H1 (cell line): ENCODE results near the gene TOM1L2. TPM values are rescaled to one million over a fixed set of nuclear protein-coding genes. Genes with fewer than 3 reads are reported as not detected.

ENCODE experiments used
- CTCF ChIA-PET: fragments of 300-600 bp; sonication (Branson Sonifier 250); formaldehyde crosslinking; loops from one replicate; lab custom pipeline; 2021; ENCODE audit not compliant: partially characterized antibody; lab: Charles Lee
- POLR2A ChIA-PET: fragments of 300-600 bp; sonication (Branson Sonifier 250); formaldehyde crosslinking; loops from one replicate; lab custom pipeline; 2021; ENCODE audit warnings: inconsistent platforms; ENCODE audit not compliant: partially characterized antibody; lab: Charles Lee
- DNase-seq, 2 experiments: peaks; one replicate each; pipeline versions ENCODE4 v3.0.0 to v3.0.0-alpha.2; 2010 to 2022; ENCODE audit warnings: low spot score in 2 of 2, low read depth in 1 of 2, mixed read lengths in 1 of 2
- FAIRE-seq: peaks from 2 replicates; lab custom pipeline; 2011; peaks lifted over from hg19 to GRCh38; lab: Jason Lieb, UNC
- H2AFZ ChIP-seq: 2 replicates; pipeline ENCODE4 v1.8.1; 2012; ENCODE audit warnings: low read length, inconsistent platforms
- H2AK5ac ChIP-seq: 2 replicates; pipeline ENCODE4 v1.6.1; 2013; ENCODE audit warnings: low read depth, low read length
- H2BK120ac ChIP-seq: replicated peaks from 2 replicates; pipeline ENCODE3; 2013; ENCODE audit warnings: low read depth, low read length, inconsistent platforms
- H2BK12ac ChIP-seq: 2 replicates; pipeline ENCODE4 v1.6.1; 2013; ENCODE audit warnings: low read depth, low read length
- H2BK15ac ChIP-seq: 2 replicates; pipeline ENCODE4 v1.6.1; 2013; ENCODE audit warnings: low read length
- H2BK20ac ChIP-seq: 2 replicates; pipeline ENCODE4 v1.6.1; 2013; ENCODE audit warnings: low read length
- H2BK5ac ChIP-seq: 2 replicates; pipeline ENCODE4 v1.6.1; 2013; ENCODE audit warnings: low read depth, low read length
- H3K14ac ChIP-seq: 2 replicates; pipeline ENCODE4 v1.6.1; 2013; ENCODE audit warnings: inconsistent platforms; ENCODE audit not compliant: insufficient read length
- H3K18ac ChIP-seq: 2 replicates; pipeline ENCODE4 v1.6.1; 2013; ENCODE audit warnings: low read length; ENCODE audit errors: extremely low read depth
- H3K23ac ChIP-seq: 2 replicates; pipeline ENCODE4 v1.6.1; 2013; ENCODE audit warnings: inconsistent platforms; ENCODE audit not compliant: insufficient read length
- H3K23me2 ChIP-seq: 2 replicates; pipeline ENCODE4 v1.6.1; 2013; ENCODE audit warnings: low read depth, low read length
- H3K27ac ChIP-seq: 2 replicates; pipeline ENCODE4 v1.6.1; 2011; ENCODE audit warnings: low read depth, low read length, inconsistent platforms
- H3K27me3 ChIP-seq, 4 experiments: replicated peaks in 1 of 4; 1 replicate in 1 of 4; 2 replicates in 3 of 4; pipeline versions ENCODE4 v1.6.1 to v1.8.1; 2011 to 2013; ENCODE audit warnings: low read length in 3 of 4, mild to moderate bottlenecking in 3 of 4, inconsistent platforms in 2 of 4, mixed read lengths in 2 of 4, moderate library complexity in 1 of 4; ENCODE audit not compliant: control insufficient read depth in 3 of 4, insufficient read depth in 3 of 4; ENCODE audit errors: extremely low read depth in 1 of 4
- H3K36me3 ChIP-seq, 4 experiments: 2 replicates each; pipeline versions ENCODE4 v1.6.1 to v1.8.1; 2011 to 2013; ENCODE audit warnings: mild to moderate bottlenecking in 4 of 4, low read length in 3 of 4, moderate library complexity in 2 of 4, control low read depth in 1 of 4, inconsistent platforms in 1 of 4; ENCODE audit not compliant: insufficient read depth in 4 of 4, control insufficient read depth in 2 of 4
- H3K4ac ChIP-seq: replicated peaks from 2 replicates; pipeline ENCODE3; 2013; ENCODE audit warnings: low read length, low read depth, mixed read lengths, inconsistent platforms; ENCODE audit not compliant: insufficient read length
- H3K4me1 ChIP-seq, 4 experiments: replicated peaks in 1 of 4; 1 replicate in 1 of 4; 2 replicates in 3 of 4; pipeline versions ENCODE4 v1.6.1 to v1.8.1; 2011 to 2013; ENCODE audit warnings: low read length in 3 of 4, inconsistent platforms in 2 of 4, mixed read lengths in 1 of 4; ENCODE audit not compliant: insufficient read depth in 4 of 4, control insufficient read depth in 3 of 4
- H3K4me2 ChIP-seq, 2 experiments: 2 replicates each; pipeline versions ENCODE4 v1.6.1 to v1.8.1; 2011 to 2013; ENCODE audit warnings: low read depth in 2 of 2, low read length in 2 of 2, control low read depth in 1 of 2, inconsistent platforms in 1 of 2, mild to moderate bottlenecking in 1 of 2; ENCODE audit not compliant: insufficient read depth in 1 of 2
- H3K4me3 ChIP-seq, 4 experiments: fragments of 200-600, 300-600 bp in 1 of 4; sonication (generic), shearing (Covaris generic), sonication (Bioruptor Twin) in 1 of 4; 2 replicates each; pipeline versions ENCODE4 v1.5.1 to v1.8.1; 2011 to 2016; ENCODE audit warnings: low read length in 4 of 4, low read depth in 3 of 4, control low read depth in 2 of 4, inconsistent platforms in 2 of 4, mild to moderate bottlenecking in 2 of 4, mixed read lengths in 1 of 4, moderate library complexity in 1 of 4; ENCODE audit not compliant: insufficient read depth in 2 of 4; ENCODE audit errors: extremely low read depth in 1 of 4
- H3K56ac ChIP-seq: replicated peaks from 2 replicates; pipeline ENCODE3; 2013; ENCODE audit warnings: low read depth, mild to moderate bottlenecking, mixed read lengths, low read length, inconsistent platforms; ENCODE audit not compliant: insufficient read length
- H3K79me1 ChIP-seq: 2 replicates; pipeline ENCODE4 v1.6.1; 2013; ENCODE audit warnings: low read depth, low read length, control low read depth
- H3K79me2 ChIP-seq, 2 experiments: 2 replicates each; pipeline versions ENCODE4 v1.6.1 to v1.8.1; 2012 to 2013; ENCODE audit warnings: low read length in 2 of 2, mild to moderate bottlenecking in 2 of 2, inconsistent platforms in 1 of 2; ENCODE audit not compliant: insufficient read depth in 2 of 2, control insufficient read depth in 1 of 2
- H3K9ac ChIP-seq, 4 experiments: replicated peaks in 1 of 4; 1 replicate in 1 of 4; 2 replicates in 3 of 4; pipeline versions ENCODE4 v1.6.1 to v1.8.1; 2011 to 2013; ENCODE audit warnings: low read depth in 3 of 4, low read length in 3 of 4, control low read depth in 2 of 4, mild to moderate bottlenecking in 2 of 4, moderate library complexity in 2 of 4, inconsistent platforms in 1 of 4; ENCODE audit errors: extremely low read depth in 1 of 4
- H3K9me3 ChIP-seq, 2 experiments: 2 replicates each; pipeline versions ENCODE4 v1.6.1 to v1.8.1; 2012 to 2013; ENCODE audit warnings: mild to moderate bottlenecking in 2 of 2, moderate library complexity in 2 of 2, control low read depth in 1 of 2, inconsistent platforms in 1 of 2, low read depth in 1 of 2, low read length in 1 of 2, mixed read lengths in 1 of 2; ENCODE audit not compliant: insufficient read depth in 2 of 2
- H4K20me1 ChIP-seq, 2 experiments: replicated peaks in 1 of 2; 2 replicates each; pipeline versions ENCODE3 to v1.8.1; 2011 to 2013; ENCODE audit warnings: inconsistent platforms in 2 of 2, low read length in 2 of 2, mild to moderate bottlenecking in 1 of 2; ENCODE audit not compliant: insufficient read depth in 2 of 2, control insufficient read depth in 1 of 2
- H4K5ac ChIP-seq: 2 replicates; pipeline ENCODE4 v1.6.1; 2013; ENCODE audit warnings: low read length, low read depth, mixed read lengths, inconsistent platforms; ENCODE audit not compliant: insufficient read length
- H4K8ac ChIP-seq: 2 replicates; pipeline ENCODE4 v1.8.0; 2013; ENCODE audit warnings: mild to moderate bottlenecking, moderate library complexity, low read length, inconsistent platforms; ENCODE audit not compliant: insufficient read depth; ENCODE audit errors: extremely low read depth
- H4K91ac ChIP-seq: replicated peaks from 2 replicates; pipeline ENCODE3; 2013; ENCODE audit warnings: low read length, mixed read lengths, inconsistent platforms; ENCODE audit not compliant: insufficient read length
- ASH2L ChIP-seq: fragments of 200-600, 300-600 bp; sonication (generic); IDR thresholded peaks from one replicate; pipeline ENCODE4 v1.7.1; 2017; ENCODE audit warnings: low read length
- KDM1A ChIP-seq: fragments of 200-600, 300-600 bp; sonication (generic); IDR thresholded peaks from 2 replicates; pipeline ENCODE4 v1.7.1; 2016; ENCODE audit warnings: mild to moderate bottlenecking, low read length, borderline replicate concordance
- polyA plus RNA-seq, 7 experiments: library from polyadenylated mRNA; depleted of rRNA in 3 of 7; stranded (reverse) in 5 of 7; unstranded in 2 of 7; fragments of >200 nt in 5 of 7; fragments of 200-250 nt in 2 of 7; gene quantifications; 1 replicate in 5 of 7; 2 replicates in 1 of 7; 4 replicates in 1 of 7; pipeline versions ENCODE4 v1.2.1 to v1.2.3, GENCODE V29; 2011 to 2013; ENCODE audit warnings: missing spikeins in 2 of 7, mixed read lengths in 2 of 7
- total RNA-seq: library from RNA; stranded (reverse); fragmentation: NEBNext Ultra II Directional; extraction: Animal tissue kit (Norgen Biotek cat#: 25700); gene quantifications from 2 replicates; pipeline ENCODE4 v1.2.1, GENCODE V29; 2021

The TOM1L2 gene
- total and polyA plus RNA-seq, 2 of the 8 experiments (the other 6 are each of a cell fraction or from before 2014, with no cell fraction given), result 2.0 to 3.4 TPM

DNA sequence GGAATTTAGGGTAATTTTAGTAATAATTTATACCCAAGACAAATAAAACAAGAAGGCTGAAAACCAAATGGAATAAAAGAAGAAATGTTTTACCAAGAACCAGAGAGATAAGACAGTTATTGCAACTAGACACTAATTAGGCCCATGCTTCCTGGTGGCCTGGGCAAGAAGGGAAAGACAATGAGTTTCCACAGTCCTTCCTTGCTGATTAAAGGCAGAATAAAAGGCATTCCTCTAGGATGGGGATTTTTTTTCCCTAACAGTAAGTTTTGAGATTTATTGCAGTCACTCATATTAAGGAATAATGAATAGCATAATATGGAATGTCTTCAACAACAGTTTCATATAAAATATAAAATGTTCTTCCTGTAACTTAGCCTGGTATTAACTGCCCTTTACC lies 41.5 kb downstream of the TOM1L2 start:
- FAIRE-seq (no peak), DNase-seq (no peak)
- no peak overlapping the region for H4K91ac ChIP-seq
- H2BK120ac ChIP-seq, result no peak overlapping the region
- no peak overlapping the region for H3K9ac ChIP-seq
- peaks cover 0 to 12% (median 1%) of the 10 kb centered on the region in 4 experiments; a peak in 3 of 7 replicates for H3K4me1 ChIP-seq
- H3K23ac ChIP-seq, result no peak overlapping the region
- H3K14ac ChIP-seq, result no peak overlapping the region
- H3K36me3 ChIP-seq, result no peaks in the 10 kb centered on the region
- ChIA-PET CTCF (interaction anchor here (1.2 to 2.6 kb wide), 3 partner anchors 13 to 39 kb away, joined by 3 to 9 read pairs (median 4); no protein-coding TSS in a partner anchor), POLR2A (interaction anchor here (0.8 kb wide), 1 partner anchor 10 kb away, joined by 3 read pairs; no protein-coding TSS in a partner anchor)
- no peaks in the 10 kb centered on the region for H3K79me2 ChIP-seq
- H2BK12ac ChIP-seq, result no peak overlapping the region
- H2BK20ac ChIP-seq, result no peak overlapping the region
- no peak overlapping the region for H2BK15ac ChIP-seq
- H3K27ac ChIP-seq, result no peak overlapping the region
- H3K4me3 ChIP-seq, result no peak overlapping the region
- H3K23me2 ChIP-seq, result no peaks in the 10 kb centered on the region
- 0 out of 7 replicates have a peak, but pooled peaks cover 0 to 2% (median 0%) of the 10 kb centered on the region in 4 experiments for H3K27me3 ChIP-seq
- H2AK5ac ChIP-seq, result no peak overlapping the region
- no peak overlapping the region for H2AFZ ChIP-seq
- H2BK5ac ChIP-seq, result no peak overlapping the region
- H4K20me1 ChIP-seq, result no peaks in the 10 kb centered on the region
- TF ChIP-seq ASH2L, result no peak
- no peak for TF ChIP-seq KDM1A
- H3K4me2 ChIP-seq, result no peak overlapping the region
- H3K9me3 ChIP-seq, result no peaks in the 10 kb centered on the region
- H4K8ac ChIP-seq, result no peak overlapping the region
- H3K4ac ChIP-seq, result no peak overlapping the region
- no peak overlapping the region for H3K18ac ChIP-seq
- no peaks in the 10 kb centered on the region for H3K79me1 ChIP-seq
- no peak overlapping the region for H4K5ac ChIP-seq
- no peak overlapping the region for H3K56ac ChIP-seq
